ENCODE data around the gene L1TD1.
"Not testable (repeated sequence)": the region's sequence is repeated elsewhere in the genome, so short reads cannot be mapped to it uniquely, and the experiment has no call there.

- not testable (repeated sequence) for TF ChIP-seq POLR2A (IDR thresholded peaks at IDR 0.05); CTCF (IDR thresholded peaks at IDR 0.05 in 4 of 5, conservative IDR thresholded peaks at IDR 0.05 in 1 of 5)
Observed at GRCh38 chr1:62170380-62170779, 24.3 kb upstream of the L1TD1 start.
